IMR-90 (cell line): ENCODE data around the gene VPS33B. TPM values are rescaled to one million over a fixed set of nuclear protein-coding genes. Genes with fewer than 3 reads are reported as not detected.

Experiments
- ATAC-seq: fragments of 200-7000 bp; cut with Tn5 transposase; 2 replicates; pipeline ENCODE4 v1.9.1; 2020; ENCODE audit warnings: low read depth, mild to moderate bottlenecking, moderate library complexity
- BruUV-seq: library from RNA; stranded (reverse); fragments of 400-500 nt; replicated peaks from 2 replicates; lab custom pipeline; 2021; lab: Mats Ljungman, UMichigan
- CTCF ChIA-PET: fragments of 300-600 bp; formaldehyde crosslinking; extraction: SDS; loops from one replicate; lab custom pipeline; 2021; ENCODE audit warnings: antibody characterized with exemption; lab: Yijun Ruan, JAX
- POLR2A ChIA-PET: fragments of 300-600 bp; sonication (Branson Sonifier 250); formaldehyde crosslinking; loops from one replicate; lab custom pipeline; 2022; ENCODE audit warnings: antibody characterized with exemption; ENCODE audit not compliant: unreplicated experiment; lab: Charles Lee
- DNase-seq: peaks from one replicate; pipeline ENCODE4 v3.0.0; 2013
- H2AFZ ChIP-seq: replicated peaks from 2 replicates; pipeline ENCODE3; 2013; ENCODE audit warnings: low read length, mild to moderate bottlenecking; ENCODE audit not compliant: poor library complexity
- H2AK5ac ChIP-seq: 2 replicates; pipeline ENCODE4 v1.6.1; 2013; ENCODE audit warnings: low read depth, low read length, inconsistent platforms
- H2AK9ac ChIP-seq: replicated peaks from 2 replicates; pipeline ENCODE3; 2013; ENCODE audit warnings: mild to moderate bottlenecking, low read depth, low read length, moderate library complexity; ENCODE audit not compliant: poor library complexity
- H2BK120ac ChIP-seq: 2 replicates; pipeline ENCODE4 v1.6.1; 2013; ENCODE audit warnings: low read depth, low read length, inconsistent platforms
- H2BK15ac ChIP-seq: 3 replicates; pipeline ENCODE4 v1.6.1; 2013; ENCODE audit warnings: low read depth, low read length, inconsistent platforms
- H2BK20ac ChIP-seq: 2 replicates; pipeline ENCODE4 v1.6.1; 2013; ENCODE audit warnings: low read depth, mild to moderate bottlenecking, inconsistent platforms, low read length, moderate library complexity
- H2BK5ac ChIP-seq: 2 replicates; pipeline ENCODE4 v1.6.1; 2013; ENCODE audit warnings: mild to moderate bottlenecking, low read depth, low read length, inconsistent platforms; ENCODE audit not compliant: poor library complexity, severe bottlenecking
- H3K14ac ChIP-seq: replicated peaks from 2 replicates; pipeline ENCODE4 v1.6.1; 2013; ENCODE audit warnings: low read depth, low read length, inconsistent platforms
- H3K18ac ChIP-seq: 2 replicates; pipeline ENCODE4 v1.6.1; 2013; ENCODE audit warnings: low read depth, low read length, control low read depth
- H3K23ac ChIP-seq: 2 replicates; pipeline ENCODE4 v1.6.1; 2013; ENCODE audit warnings: low read depth, low read length, inconsistent platforms
- H3K27ac ChIP-seq: 2 replicates; pipeline ENCODE4 v1.5.1; 2013; ENCODE audit warnings: mild to moderate bottlenecking, control low read depth, low read length; ENCODE audit not compliant: insufficient read depth
- H3K27me3 ChIP-seq: 2 replicates; pipeline ENCODE4 v1.6.1; 2013; ENCODE audit warnings: low read length; ENCODE audit not compliant: control insufficient read depth, insufficient read depth
- H3K36me3 ChIP-seq: 2 replicates; pipeline ENCODE4 v1.6.1; 2013; ENCODE audit warnings: low read length, mixed read lengths; ENCODE audit not compliant: control insufficient read depth, insufficient read depth
- H3K4ac ChIP-seq: 2 replicates; pipeline ENCODE4 v1.6.1; 2013; ENCODE audit warnings: low read depth, low read length, inconsistent platforms
- H3K4me1 ChIP-seq: 2 replicates; pipeline ENCODE4 v1.6.1; 2013; ENCODE audit warnings: low read length, mixed read lengths; ENCODE audit not compliant: control insufficient read depth, insufficient read depth
- H3K4me2 ChIP-seq: 2 replicates; pipeline ENCODE4 v1.6.1; 2013; ENCODE audit warnings: low read depth, mild to moderate bottlenecking, control low read depth, low read length, moderate library complexity
- H3K4me3 ChIP-seq: 2 replicates; pipeline ENCODE4 v1.5.1; 2013; ENCODE audit warnings: low read depth, mild to moderate bottlenecking, control low read depth, low read length, moderate library complexity; ENCODE audit not compliant: insufficient read depth
- H3K56ac ChIP-seq: 2 replicates; pipeline ENCODE4 v1.6.1; 2013; ENCODE audit warnings: low read length, inconsistent platforms; ENCODE audit not compliant: insufficient read depth; ENCODE audit errors: extremely low read depth
- H3K79me1 ChIP-seq, 2 experiments: 2 replicates each; pipeline ENCODE4 v1.6.1; 2013; ENCODE audit warnings: low read length in 2 of 2, inconsistent platforms in 1 of 2, low read depth in 1 of 2
- H3K9ac ChIP-seq: 2 replicates; pipeline ENCODE4 v1.6.1; 2013; ENCODE audit warnings: low read depth, low read length, control low read depth
- H3K9me1 ChIP-seq: 2 replicates; pipeline ENCODE4 v1.6.1; 2013; ENCODE audit warnings: low read length, inconsistent platforms; ENCODE audit not compliant: insufficient read depth
- H3K9me3 ChIP-seq: 2 replicates; pipeline ENCODE4 v1.6.1; 2013; ENCODE audit warnings: low read length; ENCODE audit not compliant: control insufficient read depth, insufficient read depth
- H4K20me1 ChIP-seq: 2 replicates; pipeline ENCODE4 v1.6.1; 2013; ENCODE audit warnings: low read length, inconsistent platforms; ENCODE audit not compliant: insufficient read depth
- H4K5ac ChIP-seq: 2 replicates; pipeline ENCODE4 v1.6.1; 2013; ENCODE audit warnings: mild to moderate bottlenecking, low read depth, low read length, control low read depth
- H4K8ac ChIP-seq, 2 experiments: 2 replicates each; pipeline ENCODE4 v1.6.1; 2013; ENCODE audit warnings: low read depth in 2 of 2, low read length in 2 of 2, control low read depth in 1 of 2, inconsistent platforms in 1 of 2
- H4K91ac ChIP-seq: 2 replicates; pipeline ENCODE4 v1.6.1; 2013; ENCODE audit warnings: low read depth, low read length, inconsistent platforms; ENCODE audit not compliant: insufficient read depth
- BHLHE40 ChIP-seq: fragments of 150-350 bp; IDR thresholded peaks from 2 replicates; pipeline ENCODE4 v1.6.1; 2016; ENCODE audit warnings: mild to moderate bottlenecking, low read depth, low read length
- CEBPB ChIP-seq: IDR thresholded peaks from 2 replicates; pipeline ENCODE4 v1.6.1; 2012; ENCODE audit warnings: low read depth, low read length, improper control_type of control experiment
- CHD1 ChIP-seq: IDR thresholded peaks from 2 replicates; pipeline ENCODE4 v1.6.1; 2012; ENCODE audit warnings: low read depth, low read length, improper control_type of control experiment
- CTCF ChIP-seq: conservative IDR thresholded peaks from 2 replicates; pipeline ENCODE4 v1.5.1; 2012; ENCODE audit warnings: mild to moderate bottlenecking, low read depth, low read length, improper control_type of control experiment
- ELK1 ChIP-seq: fragments of 150-350 bp; IDR thresholded peaks from 2 replicates; pipeline ENCODE4 v1.6.1; 2016; ENCODE audit warnings: low read depth, mild to moderate bottlenecking, low read length, moderate library complexity, borderline replicate concordance
- FOS ChIP-seq: fragments of 150-350 bp; IDR thresholded peaks from 2 replicates; pipeline ENCODE4 v1.6.1; 2016; ENCODE audit warnings: low read depth, low read length
- MAFK ChIP-seq: IDR thresholded peaks from 2 replicates; pipeline ENCODE4 v1.6.1; 2012; ENCODE audit warnings: low read depth, low read length, improper control_type of control experiment
- MAZ ChIP-seq: IDR thresholded peaks from 2 replicates; pipeline ENCODE4 v1.6.1; 2012; ENCODE audit warnings: low read depth, mild to moderate bottlenecking, low read length, improper control_type of control experiment, moderate library complexity, borderline replicate concordance
- MXI1 ChIP-seq: IDR thresholded peaks from 2 replicates; pipeline ENCODE4 v1.6.1; 2012; ENCODE audit warnings: low read depth, mild to moderate bottlenecking, low read length, moderate library complexity, borderline replicate concordance
- NFE2L2 ChIP-seq: fragments of 150-350 bp; IDR thresholded peaks from 2 replicates; pipeline ENCODE4 v1.6.1; 2016; ENCODE audit warnings: low read depth, mild to moderate bottlenecking, low read length
- POLR2A ChIP-seq: IDR thresholded peaks from 2 replicates; pipeline ENCODE4 v1.6.1; 2012; ENCODE audit warnings: mild to moderate bottlenecking, low read depth, low read length
- RAD21 ChIP-seq: IDR thresholded peaks from 2 replicates; pipeline ENCODE4 v1.6.1; 2012; ENCODE audit warnings: low read length, improper control_type of control experiment
- RCOR1 ChIP-seq: IDR thresholded peaks from 2 replicates; pipeline ENCODE4 v1.6.1; 2012; ENCODE audit warnings: mild to moderate bottlenecking, low read length, improper control_type of control experiment; ENCODE audit not compliant: insufficient replicate concordance
- RFX5 ChIP-seq: IDR thresholded peaks from 2 replicates; pipeline ENCODE4 v1.8.0; 2012; ENCODE audit warnings: low read depth, mild to moderate bottlenecking, low read length, moderate library complexity
- SMC3 ChIP-seq: fragments of 150-350 bp; IDR thresholded peaks from 2 replicates; pipeline ENCODE4 v1.6.1; 2016; ENCODE audit warnings: low read depth, mild to moderate bottlenecking, antibody characterized with exemption, low read length, moderate library complexity
- USF2 ChIP-seq: fragments of 150-350 bp; IDR thresholded peaks from 2 replicates; pipeline ENCODE4 v1.6.1; 2017; ENCODE audit warnings: mild to moderate bottlenecking, antibody characterized with exemption, low read length, low read depth
- WGBS, 2 experiments: methylation state at CpG; one replicate each; pipeline versions ENCODE4 v1.1.5 to v1.1.7; 2013; ENCODE audit warnings: missing lambda C conversion rate in 2 of 2; ENCODE audit not compliant: insufficient read length in 1 of 2; ENCODE audit errors: extremely low coverage in 2 of 2; 5-methylcytosine and 5-hydroxymethylcytosine counted together
- dilution Hi-C: fragments of 300-500 bp; cut with HindIII; formaldehyde crosslinking; loops from one replicate; pipeline ENCODE4 v1.14.3; 2018; ENCODE audit warnings: low sequenced_read_pairs; ENCODE audit not compliant: unreplicated experiment
- in situ Hi-C: fragments of 300-500 bp; cut with MboI; formaldehyde crosslinking; loops from 3 replicates; pipeline ENCODE4 v1.14.3; 2019; ENCODE audit warnings: low sequenced_read_pairs, inconsistent platforms, mixed read lengths
- intact Hi-C: fragments of 100-400 bp; cut with micrococcal nuclease; formaldehyde crosslinking; loops from 2 replicates; pipeline ENCODE4 v1.10.0; 2022
- polyA plus RNA-seq, 3 experiments: library from polyadenylated mRNA; depleted of rRNA; stranded (reverse); fragments of >200 nt; gene quantifications; 2 replicates each; pipeline ENCODE4 v1.2.3, GENCODE V29; 2012; ENCODE audit warnings: low replicate concordance in 1 of 3
- total RNA-seq: library from RNA; depleted of rRNA; stranded (reverse); fragments of >200 nt; gene quantifications from 2 replicates; pipeline ENCODE4 v1.2.3, GENCODE V29; 2012

VPS33B gene
- total and polyA plus RNA-seq, 2 of the 4 experiments (the other 2 are of a cell fraction), result 9.0 to 11.3 TPM

DNA sequence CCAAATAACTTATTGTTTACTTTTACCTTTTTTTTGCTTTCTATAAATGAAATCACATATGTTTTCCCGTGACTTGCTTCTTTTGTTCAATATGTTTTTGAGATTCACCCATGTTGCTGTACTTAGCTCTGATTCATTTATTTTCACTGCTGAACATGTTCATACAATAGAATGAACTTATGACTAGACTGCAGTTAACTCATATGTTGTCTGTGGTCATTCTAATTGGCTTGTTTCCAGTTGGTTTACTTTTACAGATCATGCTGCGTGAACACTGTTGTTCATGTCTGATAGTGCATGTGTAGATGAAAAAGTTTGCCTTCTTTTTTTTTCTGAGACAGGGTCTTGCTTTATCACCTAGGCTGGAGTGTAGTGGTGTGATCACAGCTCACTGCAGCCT is 46.0 kb upstream of the VPS33B start:
- intact Hi-C loops (no loop called here), dilution Hi-C loops (loop anchor here (25.0 kb wide), 1 partner anchor 194 kb away; no protein-coding TSS in a partner anchor), in situ Hi-C loops (no loop called here)
- Histone ChIP-seq H4K8ac (no peak overlapping the region), H3K18ac (no peak overlapping the region), H4K5ac (no peak overlapping the region), H3K9me1 (no peaks in the 10 kb centered on the region), H3K27me3 (no peaks in the 10 kb centered on the region; the same call in 1 of the 2 replicates), H3K56ac (no peak overlapping the region), H3K23ac (no peak overlapping the region), H2AFZ (no peak overlapping the region), H3K4me1 (no peaks in the 10 kb centered on the region), H3K79me1 (no peaks in the 10 kb centered on the region), H3K36me3 (no peaks in the 10 kb centered on the region), H3K4me2 (no peak overlapping the region), H2BK5ac (no peak overlapping the region), H2BK15ac (no peak overlapping the region), H2AK9ac (no peak overlapping the region), H2BK20ac (no peak overlapping the region), H4K91ac (no peak overlapping the region), H4K20me1 (no peaks in the 10 kb centered on the region), H3K4me3 (no peak overlapping the region), H3K14ac (no peak overlapping the region), H3K9me3 (no peaks in the 10 kb centered on the region), H2AK5ac (no peak overlapping the region), H3K27ac (no peak overlapping the region), H3K9ac (no peak overlapping the region), H3K4ac (no peak overlapping the region), H2BK120ac (no peak overlapping the region)
- ChIA-PET CTCF (no interaction called here), POLR2A (no interaction called here)
- ATAC-seq, result no peak
- TF ChIP-seq CHD1 (no peak), BHLHE40 (no peak), RAD21 (no peak), RCOR1 (no peak), MXI1 (no peak), RFX5 (no peak), FOS (no peak), MAZ (no peak), USF2 (no peak), NFE2L2 (no peak), POLR2A (no peak), CEBPB (no peak), MAFK (no peak), SMC3 (no peak), ELK1 (no peak), CTCF (no peak)
- no TSS peak for BruUV-seq
- no peak for DNase-seq
- WGBS, 2 experiments, result no CpG with 5 or more reads among the region's 2 CpGs
